Mesothelial cell of epicardium (in vitro differentiated cells): Measurements from ENCODE around the gene MZB1. TPM values are rescaled to one million over a fixed set of nuclear protein-coding genes. Genes with fewer than 3 reads are reported as not detected.

Experiments
- DNase-seq, 2 experiments: peaks; one replicate each; pipeline ENCODE4 v3.0.0; 2021; ENCODE audit warnings: low spot score in 2 of 2; ENCODE audit not compliant: unreplicated experiment in 2 of 2
- H3K27ac Mint-ChIP-seq: 2 replicates; pipeline ENCODE4 v1.8.0; 2021; ENCODE audit warnings: mixed read lengths
- H3K27me3 Mint-ChIP-seq: 2 replicates; pipeline ENCODE4 v1.8.0; 2021; ENCODE audit warnings: low read depth, mixed read lengths
- H3K36me3 Mint-ChIP-seq: 2 replicates; pipeline ENCODE4 v1.8.0; 2021; ENCODE audit warnings: mixed read lengths
- H3K4me1 Mint-ChIP-seq: 2 replicates; pipeline ENCODE4 v1.8.0; 2021; ENCODE audit warnings: mixed read lengths
- H3K4me3 Mint-ChIP-seq: 2 replicates; pipeline ENCODE4 v1.8.0; 2021; ENCODE audit warnings: mild to moderate bottlenecking, moderate library complexity, mixed read lengths
- H3K9me3 Mint-ChIP-seq: 2 replicates; pipeline ENCODE4 v1.8.0; 2021; ENCODE audit warnings: mixed read lengths
- CTCF ChIP-seq: fragments of 200-600 bp; sonication (generic); IDR thresholded peaks from one replicate; pipeline ENCODE4 v1.5.0; 2021; ENCODE audit warnings: antibody characterized with exemption; ENCODE audit not compliant: unreplicated experiment
- total RNA-seq: library from RNA; stranded (reverse); gene quantifications from 3 replicates; pipeline ENCODE4 v1.2.1, GENCODE V29; 2021

The MZB1 gene
- total RNA-seq, 1 donor from 2014 or later = 0.20 TPM

DNA sequence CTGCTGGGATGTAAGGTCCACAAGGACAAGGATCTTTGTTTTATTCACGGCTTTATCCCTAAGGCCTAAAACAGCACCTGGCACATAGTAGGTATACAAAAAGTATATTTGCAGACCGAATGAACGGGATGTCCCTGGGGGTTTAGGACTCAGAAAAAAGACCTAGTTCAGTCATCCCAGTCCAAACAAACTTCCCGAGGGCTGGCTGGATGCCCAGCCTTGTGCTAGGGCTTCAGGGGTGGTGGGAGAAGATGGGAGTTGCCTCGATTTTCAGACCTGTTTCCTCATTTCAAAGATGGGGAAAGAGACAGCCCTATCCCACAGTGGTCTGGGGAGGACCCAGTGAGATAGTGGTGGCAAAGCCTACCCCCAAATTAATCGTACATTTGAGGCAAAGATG lies 8.2 kb upstream of the MZB1 start:
- Mint-ChIP-seq H3K4me1 (peaks cover 10% of the 10 kb centered on the region), H3K27me3 (peaks cover 36% of the 10 kb centered on the region), H3K36me3 (peaks cover 4% of the 10 kb centered on the region), H3K9me3 (no peaks in the 10 kb centered on the region), H3K27ac (no peak overlapping the region), H3K4me3 (no peak overlapping the region)
- no peak for DNase-seq
- no peak for TF ChIP-seq CTCF

DNA sequence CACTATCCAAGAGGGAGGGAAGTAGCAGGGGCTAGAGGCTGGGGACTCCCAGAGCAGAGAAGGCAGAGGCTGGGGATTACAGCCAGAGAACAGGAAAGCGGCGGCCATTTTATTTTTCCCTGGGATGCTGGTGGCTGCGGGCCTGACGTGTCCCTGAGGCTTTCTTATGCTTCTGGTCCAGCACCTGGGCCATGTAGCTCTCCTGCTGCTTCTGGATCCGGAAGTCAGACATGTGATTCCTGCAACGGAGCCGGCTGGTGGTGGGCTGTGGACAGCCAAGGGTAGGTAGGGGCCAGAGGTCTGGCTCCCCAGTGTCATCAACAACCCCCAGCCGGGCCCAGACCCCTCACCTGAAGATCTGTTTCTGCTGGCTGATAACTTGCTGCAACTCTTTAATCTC lies 7.0 kb upstream of the MZB1 start:
- no peak overlapping the region for H3K4me3 Mint-ChIP-seq
- no peak overlapping the region for H3K27ac Mint-ChIP-seq

DNA sequence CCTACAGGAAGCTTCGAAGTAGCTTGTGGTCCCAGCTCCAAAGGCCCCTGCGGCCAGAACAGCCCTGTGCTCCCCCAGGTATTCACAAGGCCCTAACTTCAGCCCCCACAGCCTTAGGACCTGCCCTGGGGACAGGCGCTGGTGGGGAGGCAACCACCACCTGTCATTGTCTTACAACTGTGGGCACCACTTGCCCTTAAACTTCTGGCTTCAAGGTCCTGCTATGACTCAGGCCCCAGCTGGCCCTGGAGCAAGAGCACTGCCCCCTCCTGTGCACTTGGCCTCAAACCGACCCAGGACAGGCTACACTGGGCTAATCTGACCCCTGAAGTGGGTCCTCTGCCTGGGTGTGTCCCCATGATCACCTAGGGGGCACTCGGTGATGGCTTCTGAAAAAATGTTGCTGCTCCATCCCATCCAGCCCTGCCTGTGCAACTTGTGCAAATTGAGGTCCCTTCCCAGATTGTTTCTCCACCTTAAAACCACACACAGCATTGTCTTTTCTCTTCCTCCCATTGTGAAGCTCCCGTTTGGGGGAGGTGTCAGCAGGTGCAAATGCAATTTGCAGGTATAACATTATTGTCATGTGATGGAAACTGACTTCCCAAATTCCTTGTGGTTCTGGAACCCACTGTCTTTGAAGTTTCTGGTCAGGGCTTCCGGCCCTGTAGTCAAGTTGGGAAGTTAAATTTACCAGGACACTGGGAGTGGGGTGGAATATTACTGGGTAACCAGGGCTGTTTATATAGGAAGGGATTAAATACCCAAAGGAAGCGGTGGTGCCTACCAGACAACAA lies 6.3 kb upstream of the MZB1 start:
- Mint-ChIP-seq H3K4me1 (peaks cover 13% of the 10 kb centered on the region), H3K4me3 (no peak overlapping the region), H3K27ac (no peak overlapping the region), H3K9me3 (no peaks in the 10 kb centered on the region), H3K27me3 (peaks cover 50% of the 10 kb centered on the region), H3K36me3 (peaks cover 4% of the 10 kb centered on the region)
- no peak for TF ChIP-seq CTCF
- no peak for DNase-seq

More for the DNA sequence above, 7.0 kb upstream of the MZB1 start:
- Mint-ChIP-seq H3K4me1 (peaks cover 13% of the 10 kb centered on the region), H3K9me3 (no peaks in the 10 kb centered on the region), H3K36me3 (peaks cover 4% of the 10 kb centered on the region), H3K27me3 (peaks cover 43% of the 10 kb centered on the region)
- no peak for TF ChIP-seq CTCF
- no peak for DNase-seq

DNA sequence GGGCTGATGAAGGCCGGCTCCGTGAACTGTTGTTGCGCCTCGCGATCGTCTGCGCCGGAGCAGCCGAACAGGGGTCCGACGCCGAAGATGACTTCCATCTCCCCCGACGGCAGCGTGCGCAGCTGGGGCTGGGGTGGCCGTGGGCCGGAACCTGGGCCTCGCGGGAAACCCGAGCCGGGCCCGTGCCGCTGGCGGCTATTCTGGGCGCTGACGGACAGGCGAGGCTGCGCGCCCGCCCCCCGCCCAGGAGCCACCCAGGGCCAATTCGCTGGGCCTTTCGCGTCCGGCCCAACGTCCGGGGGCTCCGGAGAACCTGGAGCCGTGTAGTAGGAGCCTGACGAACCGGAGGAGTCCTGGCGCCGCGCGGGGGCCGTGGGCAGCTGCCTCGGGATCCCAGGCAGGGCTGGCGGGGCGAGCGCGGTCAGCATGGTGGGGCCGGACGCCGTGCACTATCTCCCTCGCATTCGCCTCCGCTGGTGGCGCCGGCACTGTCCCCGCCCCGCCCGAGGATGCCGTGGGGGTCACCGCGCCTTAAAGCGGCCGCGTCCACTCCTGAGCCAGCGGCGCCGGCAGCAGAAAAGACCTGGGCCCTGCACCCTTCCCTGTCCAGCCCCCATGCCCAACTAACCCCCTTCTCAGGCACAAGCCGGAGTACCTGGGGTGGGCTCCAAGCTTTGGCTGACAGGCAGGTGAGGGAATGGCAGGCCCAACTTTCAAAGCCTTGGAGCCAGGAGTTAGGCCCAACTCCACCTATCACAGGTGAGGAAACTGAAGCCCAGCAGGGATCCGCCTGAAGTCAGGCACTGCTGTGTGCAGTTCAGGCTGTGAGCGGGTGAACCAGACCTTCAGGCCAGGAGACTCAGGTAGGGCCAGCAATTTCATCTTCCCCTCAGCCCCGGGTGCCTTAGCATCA lies 5.2 kb upstream of the MZB1 start, which contains the start of gene PROB1:
Gene PROB1, minus strand, starts transcription at position 451 of the 913 bp plus-strand sequence. Its CDS starts 23 bp downstream, at position 428.
- Mint-ChIP-seq H3K27ac (no peak within 1 kb of the TSS), H3K4me1 (peaks cover 13% of the 10 kb centered on the region), H3K36me3 (peaks cover 4% of the 10 kb centered on the region), H3K4me3 (peak within 1 kb of the TSS; percentile 68), H3K27me3 (peaks cover 61% of the 10 kb centered on the region), H3K9me3 (no peaks in the 10 kb centered on the region)
- no peak for DNase-seq
- no peak for TF ChIP-seq CTCF

- peaks cover under 1% of the 10 kb centered on the region for H3K36me3 Mint-ChIP-seq
- H3K4me1 Mint-ChIP-seq = peaks cover 13% of the 10 kb centered on the region
- H3K27me3 Mint-ChIP-seq = peaks cover 61% of the 10 kb centered on the region
- peak overlapping the region; percentile 68 for H3K4me3 Mint-ChIP-seq
- peak in 1 of 2 experiments; percentile 69 for DNase-seq
- H3K9me3 Mint-ChIP-seq = no peaks in the 10 kb centered on the region
- H3K27ac Mint-ChIP-seq = no peak overlapping the region
- TF ChIP-seq CTCF = peak; percentile 57
Observed at GRCh38 chr5:139394123-139394653, 4.5 kb upstream of the MZB1 start.
